IPS DF 6.9 (cell line): ENCODE data around the gene LEP.

Experiments used
- DNase-seq: peaks from one replicate; pipeline ENCODE4 v3.0.0-alpha.2; 2013; ENCODE audit warnings: low read depth, low spot score
- H3K27ac ChIP-seq: one replicate; pipeline ENCODE4 v1.5.1; 2013; ENCODE audit warnings: low read length, control low read depth
- H3K27me3 ChIP-seq: 2 replicates; pipeline ENCODE4 v1.6.1; 2013; ENCODE audit warnings: mild to moderate bottlenecking, low read length; ENCODE audit not compliant: control insufficient read depth, insufficient read depth
- H3K36me3 ChIP-seq: 2 replicates; pipeline ENCODE4 v1.6.1; 2013; ENCODE audit warnings: low read length; ENCODE audit not compliant: control insufficient read depth, insufficient read depth
- H3K4me1 ChIP-seq: 2 replicates; pipeline ENCODE4 v1.6.1; 2013; ENCODE audit warnings: low read length; ENCODE audit not compliant: control insufficient read depth, insufficient read depth
- H3K4me3 ChIP-seq: 2 replicates; pipeline ENCODE4 v1.5.1; 2013; ENCODE audit warnings: mild to moderate bottlenecking, low read length
- H3K9me3 ChIP-seq: 2 replicates; pipeline ENCODE4 v1.6.1; 2013; ENCODE audit warnings: low read length, inconsistent platforms; ENCODE audit not compliant: control insufficient read depth, insufficient read depth
- WGBS: extraction: QIAGEN DNeasy Blood & Tissue Kit; methylation state at CpG from one replicate; pipeline ENCODE4 v1.1.7; 2013; ENCODE audit warnings: mixed read lengths, missing lambda C conversion rate; ENCODE audit not compliant: insufficient read length, insufficient coverage; 5-methylcytosine and 5-hydroxymethylcytosine counted together

The LEP gene

DNA sequence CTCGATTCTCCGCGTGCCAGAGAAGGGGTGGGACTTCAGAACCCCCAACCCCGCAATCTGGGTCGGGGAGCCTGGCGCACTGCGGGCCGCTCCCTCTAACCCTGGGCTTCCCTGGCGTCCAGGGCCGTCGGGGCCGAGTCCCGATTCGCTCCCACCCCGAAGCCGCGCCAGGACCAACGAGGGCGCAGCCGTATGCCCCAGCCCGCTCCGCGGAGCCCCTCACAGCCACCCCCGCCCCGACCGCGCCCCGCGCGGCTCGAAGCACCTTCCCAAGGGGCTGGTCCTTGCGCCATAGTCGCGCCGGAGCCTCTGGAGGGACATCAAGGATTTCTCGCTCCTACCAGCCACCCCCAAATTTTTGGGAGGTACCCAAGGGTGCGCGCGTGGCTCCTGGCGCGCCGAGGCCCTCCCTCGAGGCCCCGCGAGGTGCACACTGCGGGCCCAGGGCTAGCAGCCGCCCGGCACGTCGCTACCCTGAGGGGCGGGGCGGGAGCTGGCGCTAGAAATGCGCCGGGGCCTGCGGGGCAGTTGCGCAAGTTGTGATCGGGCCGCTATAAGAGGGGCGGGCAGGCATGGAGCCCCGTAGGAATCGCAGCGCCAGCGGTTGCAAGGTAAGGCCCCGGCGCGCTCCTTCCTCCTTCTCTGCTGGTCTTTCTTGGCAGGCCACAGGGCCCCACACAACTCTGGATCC, at the start of gene LEP:
Gene LEP, plus strand, starts transcription at position 583 of the 691 bp plus-strand sequence. CDS start 10,741 bp downstream, outside the sequence.
- Histone ChIP-seq H3K9me3 (peaks cover 1% of the 10 kb centered on the region; the same call in 1 of the 2 replicates), H3K27me3 (no peaks in the 10 kb centered on the region), H3K36me3 (no peaks in the 10 kb centered on the region), H3K27ac (no peak within 1 kb of the TSS), H3K4me1 (no peaks in the 10 kb centered on the region), H3K4me3 (no peak within 1 kb of the TSS)
- no CpG with 5 or more reads among the region's 67 CpGs for WGBS
- DNase-seq = no peak

DNA sequence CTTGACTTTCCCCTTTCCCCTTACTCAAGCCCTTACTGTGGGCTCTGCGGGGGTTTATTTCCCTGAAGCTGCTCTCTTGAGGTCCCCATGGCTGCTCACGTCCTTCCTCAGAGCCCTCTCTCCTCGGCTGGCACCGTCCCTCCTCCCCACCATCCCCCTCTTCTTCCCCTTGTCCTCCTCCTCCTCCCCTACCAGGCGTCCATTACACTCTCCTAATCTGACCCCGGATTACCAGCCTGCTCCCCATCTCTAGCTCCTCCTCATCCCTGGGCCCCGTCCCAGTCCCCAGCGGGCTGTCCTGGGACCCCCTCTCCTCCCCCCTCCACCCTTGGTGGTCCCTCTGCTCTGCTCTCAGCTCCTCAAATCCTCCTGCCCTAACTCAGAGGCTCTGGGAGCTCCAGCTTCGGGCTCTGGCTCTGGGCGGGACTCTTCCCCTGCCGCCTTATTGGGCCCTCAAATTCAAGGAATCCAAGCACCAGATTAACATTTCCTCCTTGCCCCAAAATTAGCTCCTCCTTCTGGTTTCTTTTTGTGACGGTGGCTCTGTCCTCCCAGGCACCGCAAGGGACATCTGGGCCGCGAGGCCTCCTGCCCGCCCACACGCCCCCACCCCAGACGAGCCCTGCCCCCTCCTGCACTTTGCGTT, 48.5 kb upstream of the LEP start:
- H3K4me3 ChIP-seq = no peak overlapping the region
- H3K4me1 ChIP-seq = peaks cover 3% of the 10 kb centered on the region; the same call in 1 of the 2 replicates
- no peaks in the 10 kb centered on the region for H3K9me3 ChIP-seq
- WGBS = no CpG with 5 or more reads among the region's 19 CpGs
- no peak for DNase-seq
- H3K27me3 ChIP-seq = no peaks in the 10 kb centered on the region
- H3K27ac ChIP-seq = no peak overlapping the region
- H3K36me3 ChIP-seq = no peaks in the 10 kb centered on the region

DNA sequence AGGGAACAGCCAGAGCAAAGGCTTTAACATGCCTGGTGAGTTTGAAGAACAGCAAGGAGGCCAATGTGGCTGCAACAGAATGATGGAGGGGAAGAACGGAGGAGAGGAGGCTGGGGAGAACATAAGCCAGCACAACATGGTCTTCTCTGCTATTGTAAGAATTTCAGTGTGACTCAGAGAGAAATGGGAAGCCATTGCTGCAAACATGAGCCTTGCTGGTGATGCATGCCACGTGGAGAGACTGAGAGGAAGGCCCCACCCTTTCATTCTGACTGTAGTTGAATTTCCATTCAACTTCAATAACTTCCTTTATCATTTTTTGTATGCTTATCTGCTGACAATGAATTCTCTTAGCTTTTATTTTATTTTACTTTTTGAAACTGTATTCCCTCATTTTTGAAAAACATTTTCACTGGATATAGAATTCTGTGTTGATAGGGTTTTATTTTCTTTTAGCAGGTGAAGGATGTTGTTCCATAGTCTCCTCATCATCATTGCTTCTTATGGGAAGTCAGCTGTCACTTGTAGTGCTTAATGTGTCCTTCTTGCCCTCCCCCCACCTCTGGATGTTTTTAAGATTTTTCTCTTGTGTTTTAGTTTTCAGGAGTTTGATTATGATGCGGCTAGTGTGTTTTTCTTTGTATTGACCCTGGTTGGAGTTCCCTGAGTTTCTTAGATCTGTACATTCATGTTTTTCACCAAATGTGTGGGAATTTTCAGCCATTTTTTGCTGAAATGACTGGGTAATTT, 46.4 kb upstream of the LEP start:
- Histone ChIP-seq H3K9me3 (no peaks in the 10 kb centered on the region), H3K4me3 (no peak overlapping the region), H3K4me1 (peaks cover 3% of the 10 kb centered on the region; the same call in 1 of the 2 replicates), H3K36me3 (no peaks in the 10 kb centered on the region), H3K27me3 (no peaks in the 10 kb centered on the region), H3K27ac (no peak overlapping the region)
- WGBS = no CpG with 5 or more reads among the region's 3 CpGs
- DNase-seq = no peak

- Histone ChIP-seq H3K27me3 (peaks cover 14% of the 10 kb centered on the region), H3K9me3 (no peaks in the 10 kb centered on the region), H3K27ac (no peak overlapping the region), H3K4me3 (no peak overlapping the region), H3K36me3 (no peaks in the 10 kb centered on the region), H3K4me1 (peaks cover 6% of the 10 kb centered on the region)
- no CpG with 5 or more reads among the region's 1 CpG for WGBS
- DNase-seq = no peak
Observed at GRCh38 chr7:128197589-128197988, 43.5 kb upstream of the LEP start.

GRCh38 chr7:128197989-128198580, 43.0 kb upstream of the LEP start:
- peaks cover 6% of the 10 kb centered on the region for H3K4me1 ChIP-seq
- no peaks in the 10 kb centered on the region for H3K36me3 ChIP-seq
- no peak for DNase-seq
- no peak overlapping the region for H3K27ac ChIP-seq
- no peaks in the 10 kb centered on the region for H3K9me3 ChIP-seq
- H3K27me3 ChIP-seq = peaks cover 19% of the 10 kb centered on the region
- no peak overlapping the region for H3K4me3 ChIP-seq
- whole genome bisulfite sequencing = no CpG with 5 or more reads among the region's 4 CpGs

GRCh38 chr7:128200376-128200775, 40.7 kb upstream of the LEP start:
- Histone ChIP-seq H3K27me3 (peaks cover 19% of the 10 kb centered on the region), H3K9me3 (no peaks in the 10 kb centered on the region), H3K36me3 (no peaks in the 10 kb centered on the region), H3K4me3 (no peak overlapping the region), H3K4me1 (peaks cover 6% of the 10 kb centered on the region), H3K27ac (no peak overlapping the region)
- no peak for DNase-seq
- no CpG with 5 or more reads among the region's 6 CpGs for WGBS

GRCh38 chr7:128201067-128201689, 39.9 kb upstream of the LEP start:
- H3K27ac ChIP-seq = no peak overlapping the region
- H3K36me3 ChIP-seq = no peaks in the 10 kb centered on the region
- H3K4me3 ChIP-seq = peak overlapping the region; percentile 42; the same call in 1 of the 2 replicates
- no CpG with 5 or more reads among the region's 37 CpGs for WGBS
- H3K9me3 ChIP-seq = no peaks in the 10 kb centered on the region
- peaks cover 6% of the 10 kb centered on the region for H3K4me1 ChIP-seq
- DNase-seq = peak; percentile 50
- H3K27me3 ChIP-seq = peaks cover 19% of the 10 kb centered on the region

GRCh38 chr7:128201690-128202085, 39.4 kb upstream of the LEP start:
- Histone ChIP-seq H3K4me3 (no peak overlapping the region; the same call in 1 of the 2 replicates), H3K27me3 (peaks cover 19% of the 10 kb centered on the region), H3K4me1 (peaks cover 6% of the 10 kb centered on the region), H3K27ac (no peak overlapping the region), H3K9me3 (no peaks in the 10 kb centered on the region), H3K36me3 (no peaks in the 10 kb centered on the region)
- no CpG with 5 or more reads among the region's 17 CpGs for WGBS
- no peak for DNase-seq

DNA sequence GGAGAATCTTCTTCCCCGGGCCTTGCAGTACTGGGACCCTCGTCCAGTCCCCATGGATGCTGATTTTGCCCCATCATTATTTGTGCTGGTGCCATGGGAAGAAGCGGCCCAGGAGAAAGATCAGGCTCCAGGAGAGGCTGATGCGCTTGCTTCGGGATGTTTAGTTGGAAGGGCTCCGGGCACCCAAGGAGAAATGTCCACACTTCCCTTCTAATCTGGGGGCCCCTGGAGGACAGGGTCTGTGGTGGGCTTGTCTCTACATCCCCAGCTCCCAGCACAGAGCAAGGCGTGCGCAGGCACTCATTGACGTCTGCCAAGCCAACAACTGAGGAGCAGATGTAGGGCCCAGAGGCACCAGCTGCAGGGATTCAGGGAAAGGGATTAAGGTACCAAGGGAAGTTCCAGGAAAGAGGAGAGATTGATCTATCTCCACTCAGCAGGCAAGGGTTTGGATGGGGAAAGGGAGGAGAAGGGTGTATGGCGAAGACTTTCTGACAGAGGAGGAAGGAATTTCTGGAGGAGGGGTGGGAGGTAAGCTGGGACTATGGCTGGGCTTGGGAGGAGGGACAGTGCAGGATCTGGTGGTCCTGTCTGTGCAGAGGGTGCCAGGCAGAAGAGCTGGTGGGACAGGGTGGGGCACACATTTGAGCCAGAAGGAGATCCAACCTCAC, 38.7 kb upstream of the LEP start:
- no CpG with 5 or more reads among the region's 10 CpGs for WGBS
- DNase-seq = no peak
- Histone ChIP-seq H3K27ac (no peak overlapping the region), H3K9me3 (no peaks in the 10 kb centered on the region), H3K4me3 (no peak overlapping the region), H3K4me1 (peaks cover 6% of the 10 kb centered on the region), H3K27me3 (peaks cover 19% of the 10 kb centered on the region), H3K36me3 (no peaks in the 10 kb centered on the region)
